Stimulated activated CD8-positive, alpha-beta memory T cell treated with anti-CD3 and anti-CD28 coated beads, Interleukin-7, amount 100 ng/mL, for 48 hours (primary cell): ENCODE results near the gene SDK1.

Experiments
- DNase-seq, 2 donors: peaks; one replicate each; pipeline ENCODE4 v3.0.0-alpha.2; 2020; ENCODE audit warnings: low read depth in 1 of 2; ENCODE audit errors: extremely low read depth in 1 of 2

The SDK1 gene

DNA sequence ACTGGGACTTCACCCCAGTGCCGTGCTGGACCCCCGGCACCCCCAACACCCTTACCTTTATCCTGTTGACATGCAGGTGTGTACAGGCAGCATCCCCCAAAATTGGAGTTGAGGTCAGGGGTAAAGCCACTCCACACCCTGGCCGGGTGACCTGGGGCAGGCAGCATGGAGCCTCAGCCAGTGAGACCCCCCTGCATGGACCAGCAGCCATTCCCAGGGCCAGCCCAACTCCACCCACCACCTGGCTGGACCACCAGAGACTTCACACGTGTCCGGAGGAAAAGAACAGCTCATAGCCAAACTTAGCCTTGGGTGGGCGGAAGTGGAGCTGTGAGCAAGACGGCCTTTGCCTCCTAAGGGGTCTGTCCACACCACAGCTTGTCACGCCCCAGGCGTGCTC is 968.0 kb downstream of the SDK1 start:
- no peak for DNase-seq

- no peak for DNase-seq
These were observed 968.7 kb downstream of the SDK1 start for GRCh38 chr7:4269746-4270145.

DNA sequence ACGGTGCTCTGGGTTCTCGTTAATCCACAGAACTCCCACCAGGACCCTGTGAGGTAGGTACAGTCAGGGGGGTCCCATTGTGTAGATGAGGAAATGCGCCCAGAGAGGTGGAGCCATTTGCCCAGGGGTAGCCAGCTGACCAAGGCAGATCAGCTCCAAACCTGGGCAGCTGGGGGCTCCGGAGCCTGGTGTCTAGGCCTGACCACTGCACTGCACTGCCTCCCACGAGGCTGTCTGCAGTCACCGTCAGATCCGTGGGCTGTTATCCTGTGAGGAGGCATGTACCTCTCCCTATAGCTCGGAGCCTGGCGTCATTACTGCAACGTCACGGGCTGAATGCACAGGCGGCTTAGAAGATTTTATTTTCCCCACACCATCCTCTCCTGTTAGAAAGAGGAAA is 969.2 kb downstream of the SDK1 start:
- no peak for DNase-seq

DNA sequence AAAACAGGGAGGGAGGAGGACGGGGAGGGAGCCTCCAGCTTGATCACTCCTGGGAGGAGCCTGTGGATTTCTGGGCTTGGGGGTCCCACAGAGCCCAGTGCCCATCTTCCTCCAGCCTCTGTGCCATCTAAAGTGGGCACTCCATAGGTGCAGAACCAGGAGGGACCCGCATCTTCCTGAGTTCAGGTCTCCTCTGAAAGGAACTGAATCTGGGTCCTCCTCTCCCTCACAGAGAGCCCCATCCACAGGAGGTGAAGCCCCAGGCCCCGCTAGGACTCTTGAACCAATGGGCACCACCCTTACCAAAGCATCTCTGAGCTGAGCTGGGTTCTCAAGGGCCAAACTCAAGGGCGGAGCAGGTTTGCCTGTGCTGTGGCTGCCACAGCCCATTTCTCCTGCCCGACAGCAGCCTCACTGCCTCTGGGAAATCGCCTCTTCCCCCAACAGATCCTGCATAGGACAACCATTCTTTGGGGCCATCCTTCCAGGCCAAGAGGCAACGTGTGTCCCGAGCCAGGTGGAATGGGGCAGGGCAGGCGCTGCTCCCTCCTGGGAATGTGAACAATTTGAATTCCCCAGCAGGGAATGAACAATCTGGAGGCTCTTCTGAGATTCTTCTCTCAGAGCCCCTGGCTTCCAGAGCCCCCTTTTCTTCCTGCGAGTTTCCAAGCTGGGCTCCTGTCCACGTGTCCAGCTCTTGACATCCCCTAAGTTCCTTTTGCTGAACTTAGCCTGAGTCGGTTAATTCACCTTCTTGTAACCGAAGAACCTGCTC is 970.1 kb downstream of the SDK1 start:
- DNase-seq: no peak

DNA sequence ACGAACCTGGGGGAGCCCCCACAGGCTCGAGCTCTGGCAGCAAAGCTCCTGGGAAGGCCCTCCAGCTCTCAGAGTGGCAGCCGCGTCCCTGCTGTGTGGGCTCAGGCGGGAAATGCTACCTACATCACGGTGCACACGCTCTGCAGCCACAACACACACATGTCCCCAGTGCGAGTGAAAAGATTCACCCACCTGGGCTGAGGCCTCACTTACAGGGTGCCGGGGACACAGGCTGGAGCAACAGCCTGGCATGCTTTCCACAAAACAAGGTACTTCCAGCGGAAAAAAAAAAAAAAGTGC is 970.6 kb downstream of the SDK1 start:
- no peak for DNase-seq

DNA sequence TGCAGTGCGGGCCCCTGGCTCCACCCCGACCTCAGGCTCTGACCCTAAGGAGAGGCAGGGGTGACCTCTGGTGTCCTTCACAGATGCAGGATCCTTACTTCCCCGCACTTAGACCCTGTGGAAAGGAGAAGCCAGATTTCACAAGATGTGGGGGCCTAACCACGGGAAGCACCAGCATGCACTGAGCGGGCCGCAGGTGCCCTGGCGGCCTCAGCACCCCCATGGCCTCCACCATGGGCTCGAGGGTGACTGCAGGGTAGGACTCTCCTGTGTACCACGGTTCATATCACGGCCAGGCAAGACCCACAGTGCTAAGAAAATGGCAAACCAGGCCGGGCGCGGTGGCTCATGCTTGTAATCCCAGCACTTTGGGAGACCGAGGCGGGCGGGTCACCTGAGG is 971.1 kb downstream of the SDK1 start:
- DNase-seq: no peak

GRCh38 chr7:4273566-4274230 is 972.6 kb downstream of the SDK1 start:
- no peak for DNase-seq

- no peak for DNase-seq
These were observed 973.2 kb downstream of the SDK1 start for GRCh38 chr7:4274286-4274685.

GRCh38 chr7:4277936-4278335 is 976.9 kb downstream of the SDK1 start:
- no peak for DNase-seq

DNA sequence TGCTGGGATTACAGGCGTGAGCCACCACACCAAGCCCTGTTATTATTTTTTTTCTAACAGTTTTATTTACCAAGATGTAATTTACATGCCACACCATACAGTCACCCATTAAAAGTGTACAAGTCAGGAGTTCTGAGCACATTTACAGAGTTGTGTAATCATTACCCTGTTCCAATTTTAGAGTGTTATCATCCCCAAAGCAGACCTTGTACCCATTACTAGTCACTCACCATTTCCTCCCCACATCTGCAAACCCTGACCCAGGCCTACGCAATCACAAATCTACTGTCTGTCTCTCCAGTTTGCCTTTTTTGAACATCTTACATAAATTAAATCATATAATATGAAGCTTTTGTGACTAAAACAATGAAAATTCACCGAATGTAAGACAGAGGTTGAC is 978.2 kb downstream of the SDK1 start:
- DNase-seq: no peak

DNA sequence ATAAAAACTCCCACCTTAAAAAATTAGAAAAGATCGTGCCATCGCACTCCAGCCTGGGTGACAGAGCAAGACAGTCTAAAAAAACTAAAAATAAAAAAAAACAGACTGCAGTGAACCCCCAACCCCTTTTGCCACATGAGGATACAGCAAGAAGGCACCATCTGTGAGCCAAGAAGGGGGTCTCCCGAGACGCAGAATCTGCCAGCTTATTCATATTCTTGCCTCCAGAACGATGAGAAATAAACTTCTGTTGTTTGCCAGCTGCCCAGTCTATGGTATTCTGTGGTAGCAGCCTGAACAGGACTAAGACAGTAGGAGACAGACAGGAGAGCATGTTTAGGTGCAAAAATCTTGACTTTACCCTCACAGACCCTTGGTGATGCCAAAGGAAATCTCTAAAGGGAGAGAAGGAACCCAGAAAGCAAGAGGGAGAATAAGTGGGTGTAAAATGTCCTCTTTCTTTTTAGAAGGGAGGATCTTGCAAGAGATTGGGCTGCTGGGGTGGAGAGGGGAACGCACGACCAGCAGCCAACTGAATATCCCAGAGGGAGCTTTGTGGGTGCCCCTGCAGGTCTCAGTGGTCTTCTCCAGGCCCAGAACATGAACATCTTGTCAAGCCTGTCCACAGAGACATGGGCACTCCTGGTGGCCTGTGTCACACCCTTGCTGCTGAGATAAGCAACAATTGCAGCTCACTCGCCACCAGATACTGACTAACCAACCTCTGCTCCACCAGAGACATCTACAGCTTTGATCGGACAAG is 980.4 kb downstream of the SDK1 start:
- no peak for DNase-seq

DNA sequence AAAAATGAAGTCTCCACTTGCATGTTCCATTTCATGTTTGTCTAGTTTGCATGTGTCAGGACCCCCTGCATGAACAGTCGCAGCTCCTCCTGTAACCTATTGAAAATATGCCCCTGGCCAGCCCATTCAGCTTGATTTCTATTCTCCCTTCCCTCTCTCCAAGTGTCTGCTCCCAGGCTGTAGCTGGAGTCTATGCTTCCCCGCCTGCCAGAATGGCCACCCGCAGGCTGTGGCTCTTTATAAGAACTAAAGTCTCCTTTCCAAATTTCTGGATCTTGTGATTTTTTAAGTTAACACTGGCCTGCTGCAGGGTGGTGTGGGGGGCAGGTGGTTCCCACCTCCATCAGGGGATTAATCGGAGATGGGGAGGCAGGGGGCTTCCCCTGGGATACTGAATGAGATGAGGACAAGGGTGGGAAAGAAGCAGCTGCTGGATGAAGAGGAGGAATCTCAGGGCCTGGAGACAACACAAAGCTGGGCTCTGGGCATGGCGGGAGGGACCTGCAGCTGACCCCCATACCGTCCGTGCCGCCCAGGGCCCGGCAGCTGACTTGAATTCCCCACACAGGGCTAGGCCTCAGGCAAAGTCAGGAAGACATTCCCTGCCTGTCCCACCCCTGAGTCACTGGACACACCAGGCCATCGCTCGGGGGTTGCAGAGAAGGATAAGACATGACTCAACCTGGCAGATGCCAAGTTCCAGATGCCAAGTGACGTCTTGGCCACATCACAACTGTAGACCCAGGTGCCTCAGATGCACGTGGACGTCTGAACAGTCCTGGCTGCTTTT is 981.6 kb downstream of the SDK1 start:
- DNase-seq: no peak

DNA sequence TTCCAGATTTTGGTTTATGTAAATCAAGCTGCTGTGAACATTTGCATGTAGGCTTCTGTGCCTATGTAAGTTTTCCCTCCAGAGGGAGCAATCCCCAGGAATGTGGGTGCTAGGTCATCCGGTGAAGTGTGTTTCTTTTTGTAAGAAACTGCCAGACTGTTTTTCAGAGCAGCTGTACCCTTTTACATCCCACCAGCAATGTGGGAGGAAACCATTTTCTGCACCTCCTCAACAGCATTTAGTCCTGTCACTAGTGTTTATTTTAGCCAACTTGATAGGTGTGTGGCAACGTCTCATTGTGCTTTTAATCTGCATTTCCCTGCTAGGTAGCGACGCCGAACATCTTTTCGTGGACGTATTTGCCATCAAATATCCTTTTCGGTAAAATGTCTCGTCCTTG is 985.3 kb downstream of the SDK1 start:
- no peak for DNase-seq

DNA sequence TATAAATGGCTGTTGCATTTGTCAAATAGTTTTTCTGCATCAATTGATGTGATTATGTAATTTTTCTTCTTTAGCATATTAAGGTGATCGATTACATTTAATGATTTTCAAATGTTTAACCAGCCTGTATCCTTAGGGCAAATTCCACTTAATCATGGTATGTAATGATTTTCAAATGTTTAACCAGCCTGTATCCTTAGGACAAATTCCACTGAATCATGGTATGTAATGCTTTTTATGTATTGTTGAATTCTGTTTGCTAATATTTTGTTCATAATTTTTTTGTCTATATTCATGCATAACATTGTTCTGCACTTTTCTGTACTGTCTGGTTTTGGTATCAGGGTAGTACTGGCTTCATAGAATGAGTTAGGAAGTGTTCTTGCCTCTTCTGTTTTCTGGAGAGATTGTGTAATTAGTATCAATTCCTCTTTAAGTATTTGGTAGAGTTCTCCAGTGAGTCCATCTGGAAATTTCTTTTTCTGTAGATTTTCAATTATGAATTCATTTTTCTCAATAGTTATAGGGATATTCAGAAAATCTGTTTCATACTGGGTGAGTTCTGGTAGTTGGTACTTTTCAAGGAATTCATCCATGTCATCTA is 987.8 kb downstream of the SDK1 start:
- no peak for DNase-seq

DNA sequence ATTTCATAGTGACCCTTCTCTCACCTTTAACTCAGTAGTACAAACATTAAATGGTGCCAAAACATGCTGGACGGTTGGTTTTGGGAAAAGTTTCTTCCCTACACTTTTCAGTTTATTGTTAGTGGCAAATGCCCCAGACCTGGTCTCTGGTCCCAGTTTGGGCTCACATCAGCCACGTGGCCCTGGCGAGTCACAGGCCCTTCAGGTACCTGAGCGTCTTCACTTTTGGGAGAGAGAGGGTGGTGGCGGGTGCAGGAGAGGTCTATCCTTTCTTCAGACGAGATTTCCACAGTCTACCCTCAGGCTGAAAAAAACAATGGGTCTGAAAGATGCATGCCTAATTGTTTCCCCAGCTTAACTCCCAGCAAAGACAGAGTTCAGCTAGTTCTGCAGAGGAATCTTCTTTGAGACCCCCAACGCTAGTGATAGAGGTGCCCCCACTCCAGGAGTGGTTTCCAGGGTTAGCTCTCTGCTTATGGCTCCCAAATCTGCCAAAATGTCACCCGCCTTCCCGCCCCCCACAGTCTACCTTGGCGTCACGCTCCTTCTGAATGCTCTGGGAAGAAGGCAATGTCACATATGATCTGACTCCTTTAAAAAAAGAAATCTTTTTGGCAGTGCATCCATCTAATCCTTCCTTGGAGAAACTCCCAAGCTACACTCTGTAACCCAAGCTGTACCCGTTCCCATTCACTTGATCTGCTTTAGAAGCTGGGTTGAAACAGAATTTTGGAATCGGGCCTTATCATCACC is 996.3 kb downstream of the SDK1 start:
- no peak for DNase-seq

GRCh38 chr7:4297918-4298219 is 996.8 kb downstream of the SDK1 start:
- DNase-seq: no peak

GRCh38 chr7:4299431-4299830 is 998.4 kb downstream of the SDK1 start:
- no peak for DNase-seq

GRCh38 chr7:4302203-4302905 is 1001.3 kb downstream of the SDK1 start:
- DNase-seq: no peak

DNA sequence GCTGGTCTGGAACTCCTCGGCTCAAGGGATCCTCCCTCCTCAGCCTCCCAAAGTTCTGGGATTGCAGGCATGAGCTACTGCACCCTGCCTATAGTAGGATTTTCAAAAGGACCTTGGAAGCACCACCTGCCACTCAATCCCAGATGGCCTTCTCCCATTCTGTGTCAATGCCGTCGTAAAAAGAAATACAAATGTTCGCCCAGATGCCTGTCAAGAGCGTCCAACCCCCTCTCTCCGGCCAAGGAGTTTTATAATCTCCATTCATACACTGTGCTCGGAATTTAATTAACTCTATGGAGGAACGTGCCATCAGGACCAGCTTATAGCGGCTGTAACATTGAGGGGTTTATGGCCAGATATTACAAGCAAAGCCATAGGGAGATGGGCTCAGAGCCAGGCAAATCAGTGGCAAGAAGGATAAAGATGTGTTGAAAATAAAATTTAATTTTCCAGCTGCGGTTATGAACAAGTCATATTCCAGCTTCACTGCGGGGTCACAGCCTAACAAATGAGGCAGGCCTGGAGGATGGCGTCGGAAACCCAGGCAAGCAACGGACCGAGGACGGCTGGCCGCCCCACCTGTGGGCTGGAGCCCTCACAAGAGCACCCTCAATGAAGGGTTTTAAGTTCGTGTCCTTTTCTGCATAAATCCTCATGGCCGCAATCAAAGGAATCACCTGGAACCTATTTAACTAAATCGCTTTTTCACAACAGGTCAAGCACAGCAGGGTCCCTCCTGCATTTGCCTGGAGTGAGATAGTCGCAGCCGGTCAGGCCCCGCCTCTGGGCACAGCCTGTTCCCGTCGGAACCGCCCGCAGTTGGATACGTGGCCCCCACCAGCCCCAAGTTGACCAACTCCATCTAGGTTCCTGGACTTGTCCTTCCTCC is 1006.5 kb downstream of the SDK1 start:
- no peak for DNase-seq
